Erythroblast (primary cell): ENCODE results near the gene PIGH.
"Not testable (repeated sequence)": the region's sequence is repeated elsewhere in the genome, so short reads cannot be mapped to it uniquely, and the experiment has no call there.

Source experiments
- DNase-seq, 2 experiments: peaks; one replicate each; lab custom pipeline; 2025; lab: John Stamatoyannopoulos, UW
- GATA1 ChIP-seq: IDR thresholded peaks from 2 replicates; pipeline ENCODE4 v1.6.1; 2011; ENCODE audit warnings: low read depth, mild to moderate bottlenecking, control low read depth, low read length, moderate library complexity
- POLR2A ChIP-seq: IDR thresholded peaks from 2 replicates; pipeline ENCODE4 v1.6.1; 2011; ENCODE audit warnings: mild to moderate bottlenecking, low read length

PIGH gene

GRCh38 chr14:67599698-67600561, at the start of gene PIGH:
TSS of gene PIGH (minus strand) at chr14:67600268. CDS start at chr14:67600203, 65 bp downstream.
- TF ChIP-seq POLR2A (peak; percentile 90), GATA1 (no peak)

GRCh38 chr14:67646131-67646530, 46.1 kb upstream of the PIGH start:
- no peak for DNase-seq
- TF ChIP-seq POLR2A (no peak), GATA1 (no peak)

More at GRCh38 chr14:67599698-67600561, at the start of gene PIGH:
- peak; percentile 93 to 96 for DNase-seq

GRCh38 chr14:67645414-67645813, 45.3 kb upstream of the PIGH start:
- TF ChIP-seq POLR2A (no peak), GATA1 (no peak)
- DNase-seq, result no peak

GRCh38 chr14:67644428-67644827, 44.4 kb upstream of the PIGH start:
- TF ChIP-seq POLR2A (no peak), GATA1 (no peak)
- DNase-seq, result no peak

- TF ChIP-seq GATA1 (no peak), POLR2A (no peak)
- peak; percentile 23 to 51 for DNase-seq
Measured at GRCh38 chr14:67643713-67644112, 43.6 kb upstream of the PIGH start.

- peak; percentile 76 to 87 for DNase-seq
- no peak for TF ChIP-seq GATA1
- TF ChIP-seq POLR2A, result no peak
Measured at GRCh38 chr14:67641902-67642749, 42.1 kb upstream of the PIGH start.

GRCh38 chr14:67641480-67641879, 41.4 kb upstream of the PIGH start:
- TF ChIP-seq POLR2A, result no peak
- TF ChIP-seq GATA1, result no peak
- DNase-seq, result no peak

GRCh38 chr14:67638642-67639041, 38.6 kb upstream of the PIGH start:
- TF ChIP-seq POLR2A, result no peak
- no peak for TF ChIP-seq GATA1
- DNase-seq, result no peak

GRCh38 chr14:67636361-67636919, 36.4 kb upstream of the PIGH start:
- DNase-seq, result peak; percentile 95 to 96
- TF ChIP-seq POLR2A (peak; percentile 56), GATA1 (no peak)

- TF ChIP-seq POLR2A (no peak), GATA1 (no peak)
- no peak for DNase-seq
Measured at GRCh38 chr14:67633451-67634147, 33.5 kb upstream of the PIGH start.

GRCh38 chr14:67630938-67631337, 30.9 kb upstream of the PIGH start:
- DNase-seq, result no peak
- TF ChIP-seq POLR2A, result no peak
- no peak for TF ChIP-seq GATA1

- peak; percentile 19 to 43 for DNase-seq
- no peak for TF ChIP-seq POLR2A
- no peak for TF ChIP-seq GATA1
Measured at GRCh38 chr14:67630186-67630585, 30.1 kb upstream of the PIGH start.

GRCh38 chr14:67627519-67627918, 27.5 kb upstream of the PIGH start:
- no peak for TF ChIP-seq POLR2A
- no peak for TF ChIP-seq GATA1
- DNase-seq, result no peak

- not testable (repeated sequence) for DNase-seq
Measured at GRCh38 chr14:67626131-67626530, 26.1 kb upstream of the PIGH start.
